Neural cell (in vitro differentiated cells): ENCODE results near the gene ATG4D. TPM values are rescaled to one million over a fixed set of nuclear protein-coding genes. Genes with fewer than 3 reads are reported as not detected.

Experiments used
- H2AFZ ChIP-seq: fragments of 200-600, 300-800 bp; sonication (generic), shearing (Covaris generic); 2 replicates; pipeline ENCODE4 v1.6.0; 2014; ENCODE audit warnings: low read depth, mild to moderate bottlenecking, antibody characterized with exemption, low read length, moderate library complexity
- H3F3A ChIP-seq: fragments of 200-600 bp; shearing (Covaris generic); 2 replicates; pipeline ENCODE4 v1.6.1; 2016; ENCODE audit warnings: mild to moderate bottlenecking, moderate library complexity, mixed read lengths, antibody characterized with exemption, low read length; ENCODE audit not compliant: insufficient read depth, poor library complexity, severe bottlenecking
- H3K27ac ChIP-seq: fragments of 200-600, 300-800 bp; sonication (generic), shearing (Covaris generic); 2 replicates; pipeline ENCODE4 v1.5.1; 2014; ENCODE audit warnings: mild to moderate bottlenecking, low read length, moderate library complexity
- H3K27me3 ChIP-seq: fragments of 300-800, 200-600 bp; sonication (generic), shearing (Covaris generic); 2 replicates; pipeline ENCODE4 v1.6.0; 2014; ENCODE audit warnings: mild to moderate bottlenecking, low read depth, low read length, moderate library complexity; ENCODE audit not compliant: insufficient read depth
- H3K36me3 ChIP-seq: fragments of 300-800, 200-600 bp; sonication (generic), shearing (Covaris generic); 2 replicates; pipeline ENCODE4 v1.5.1; 2014; ENCODE audit warnings: mild to moderate bottlenecking, antibody characterized with exemption, low read length, moderate library complexity; ENCODE audit not compliant: insufficient read depth
- H3K4me2 ChIP-seq: fragments of 300-800, 200-600 bp; sonication (generic), shearing (Covaris generic); 2 replicates; pipeline ENCODE4 v1.6.0; 2014; ENCODE audit warnings: mild to moderate bottlenecking, low read length
- H3K4me3 ChIP-seq: fragments of 300-800, 200-600 bp; sonication (generic), shearing (Covaris generic); 2 replicates; pipeline ENCODE4 v1.5.1; 2014; ENCODE audit warnings: mild to moderate bottlenecking, low read length, moderate library complexity
- H3K79me2 ChIP-seq: fragments of 200-600 bp; shearing (Covaris generic); replicated peaks from 2 replicates; pipeline ENCODE4 v1.6.0; 2014; ENCODE audit warnings: mild to moderate bottlenecking, low read length, moderate library complexity; ENCODE audit not compliant: insufficient read depth
- H3K9ac ChIP-seq: fragments of 300-800, 200-600 bp; sonication (generic), shearing (Covaris generic); 2 replicates; pipeline ENCODE4 v1.6.1; 2016; ENCODE audit warnings: mild to moderate bottlenecking, low read length, mixed read lengths
- H3K9me2 ChIP-seq: fragments of 200-600 bp; shearing (Covaris generic); 2 replicates; pipeline ENCODE4 v1.6.1; 2016; ENCODE audit warnings: mild to moderate bottlenecking, low read length, mixed read lengths; ENCODE audit not compliant: insufficient read depth
- H3K9me3 ChIP-seq: fragments of 200-600, 300-800 bp; sonication (generic), shearing (Covaris generic); 2 replicates; pipeline ENCODE4 v1.6.1; 2016; ENCODE audit warnings: mild to moderate bottlenecking, mixed run types, low read length, moderate library complexity, mixed read lengths
- H4K20me1 ChIP-seq: fragments of 200-600 bp; shearing (Covaris generic); 2 replicates; pipeline ENCODE4 v1.6.1; 2016; ENCODE audit warnings: mild to moderate bottlenecking, mixed run types; ENCODE audit not compliant: insufficient read depth
- CTCF ChIP-seq: fragments of 450-650 bp; IDR thresholded peaks from 2 replicates; pipeline ENCODE4 v1.5.1; 2014; ENCODE audit warnings: antibody characterized with exemption, mild to moderate bottlenecking, moderate library complexity; ENCODE audit not compliant: poor library complexity, severe bottlenecking
- EP300 ChIP-seq: fragments of 450-650 bp; conservative IDR thresholded peaks from 2 replicates; pipeline ENCODE4 v1.6.1; 2014; ENCODE audit warnings: antibody characterized with exemption, mild to moderate bottlenecking, moderate library complexity; ENCODE audit not compliant: poor library complexity, severe bottlenecking
- EZH2 ChIP-seq: fragments of 200-600, 300-800 bp; shearing (Covaris generic), sonication (generic); IDR thresholded peaks from 2 replicates; pipeline ENCODE4 v1.6.1; 2014; ENCODE audit warnings: antibody characterized with exemption, low read length, borderline replicate concordance, mild to moderate bottlenecking; ENCODE audit not compliant: insufficient read depth, poor library complexity, severe bottlenecking
- MXI1 ChIP-seq: fragments of 450-650 bp; conservative IDR thresholded peaks from 2 replicates; pipeline ENCODE4 v1.6.1; 2014; ENCODE audit warnings: antibody characterized with exemption, mild to moderate bottlenecking; ENCODE audit not compliant: poor library complexity, severe bottlenecking
- POLR2AphosphoS5 ChIP-seq: IDR thresholded peaks from 2 replicates; pipeline ENCODE4 v1.6.1; 2012
- RAD21 ChIP-seq: fragments of 450-650 bp; conservative IDR thresholded peaks from 2 replicates; pipeline ENCODE4 v1.6.1; 2014; ENCODE audit warnings: antibody characterized with exemption, mild to moderate bottlenecking, moderate library complexity
- REST ChIP-seq: IDR thresholded peaks from 2 replicates; pipeline ENCODE4 v1.6.1; 2012; ENCODE audit warnings: borderline replicate concordance
- SMC3 ChIP-seq: fragments of 450-650 bp; conservative IDR thresholded peaks from 2 replicates; pipeline ENCODE4 v1.6.1; 2014; ENCODE audit warnings: antibody characterized with exemption, mild to moderate bottlenecking, moderate library complexity; ENCODE audit not compliant: poor library complexity
- TAF1 ChIP-seq: IDR thresholded peaks from 2 replicates; pipeline ENCODE4 v1.6.1; 2012; ENCODE audit warnings: low read depth
- polyA minus RNA-seq: library from RNA; depleted of rRNA, polyadenylated mRNA; stranded (reverse); fragments of >200 nt; gene quantifications from 2 replicates; pipeline ENCODE4 v1.2.3, GENCODE V29; 2014
- polyA plus RNA-seq: library from polyadenylated mRNA; depleted of rRNA; stranded (reverse); fragments of >200 nt; gene quantifications from 2 replicates; pipeline ENCODE4 v1.2.3, GENCODE V29; 2014

Gene ATG4D
- 50.2 and 59.3 TPM in 2 replicates for polyA plus RNA-seq
- 38.4 and 54.3 TPM in 2 replicates for polyA minus RNA-seq

- H3K27me3 ChIP-seq: no peaks in the 10 kb centered on the region
- H3K4me3 ChIP-seq: peak within 1 kb of the TSS; percentile 94
- peak within 1 kb of the TSS; percentile 85 for H3K4me2 ChIP-seq
- H3K9me2 ChIP-seq: no peaks in the 10 kb centered on the region
- H3K9ac ChIP-seq: peak within 1 kb of the TSS; percentile 83
- peak within 1 kb of the TSS; percentile 31 for H3K27ac ChIP-seq
- H4K20me1 ChIP-seq: no peaks in the 10 kb centered on the region
- TF ChIP-seq CTCF (peak; percentile 14), TAF1 (peak; percentile 91), EZH2 (no peak), EP300 (peak; percentile 29), POLR2AphosphoS5 (peak; percentile 94), SMC3 (peak; percentile 28), RAD21 (no peak), REST (peak; percentile 55)
- H3F3A ChIP-seq: no peaks in the 10 kb centered on the region
- peak within 1 kb of the TSS; percentile 77 for H2AFZ ChIP-seq
- no peaks in the 10 kb centered on the region for H3K36me3 ChIP-seq
- no peaks in the 10 kb centered on the region for H3K9me3 ChIP-seq
- H3K79me2 ChIP-seq: peaks cover 15% of the 10 kb centered on the region
Measured at GRCh38 chr19:10543420-10544241, at the start of gene ATG4D. TSS of gene ATG4D (plus strand) at chr19:10543904. CDS start at chr19:10544091, 187 bp downstream.

GRCh38 chr19:10497371-10497770 is 46.3 kb upstream of the ATG4D start:
- TF ChIP-seq SMC3 (no peak), CTCF (no peak), MXI1 (no peak), TAF1 (no peak), REST (no peak), POLR2AphosphoS5 (no peak), EP300 (no peak), EZH2 (no peak), RAD21 (no peak)
- Histone ChIP-seq H2AFZ (no peak overlapping the region), H3K9ac (no peak overlapping the region), H3K4me3 (no peak overlapping the region), H3K9me2 (no peaks in the 10 kb centered on the region), H3K36me3 (no peaks in the 10 kb centered on the region), H3F3A (no peaks in the 10 kb centered on the region), H3K79me2 (peaks cover 9% of the 10 kb centered on the region), H3K27ac (no peak overlapping the region), H3K9me3 (no peaks in the 10 kb centered on the region), H4K20me1 (no peaks in the 10 kb centered on the region), H3K27me3 (no peaks in the 10 kb centered on the region), H3K4me2 (no peak overlapping the region)
